ENCODE measurements around the gene SSH2.

- TF ChIP-seq CTCF (IDR thresholded peaks at IDR 0.05) (no peak), EP300 (IDR thresholded peaks at IDR 0.05) (no peak), POLR2A (IDR thresholded peaks at IDR 0.05) (no peak)
These were observed 109.6 kb downstream of the SSH2 start for GRCh38 chr17:29820425-29820824.
